ENCODE results near the gene ZKSCAN3. TPM values are rescaled to one million over a fixed set of nuclear protein-coding genes. Genes with fewer than 3 reads are reported as not detected.

Gene ZKSCAN3
- total RNA-seq, 1 experiment from 2014 or later, result 5.2 TPM

- in situ Hi-C loops (cut with HindIII; ENCODE audit: low sequenced_read_pairs), result no loop called here
- DNase-seq (ENCODE audit: low spot score), result no peak
Observed at GRCh38 chr6:28408076-28408802, 58.5 kb downstream of the ZKSCAN3 start.

- in situ Hi-C loops (cut with HindIII; ENCODE audit: low sequenced_read_pairs), result no loop called here
- no peak for DNase-seq (ENCODE audit: low spot score)
Observed at GRCh38 chr6:28410767-28411166, 61.0 kb downstream of the ZKSCAN3 start.

- in situ Hi-C loops (cut with HindIII; ENCODE audit: low sequenced_read_pairs), result no loop called here
- DNase-seq (ENCODE audit: low spot score), result peak; percentile 7
Observed at GRCh38 chr6:28413681-28414080, 63.9 kb downstream of the ZKSCAN3 start.

Other genes starting within 250 kb of the ZKSCAN3 start
- not detected in 2 replicates for gene ZSCAN16, start 225.3 kb upstream of the ZKSCAN3 start, total RNA-seq (2014; rRNA removed; shearing (Covaris generic))
- 9.0 and 11.3 TPM in 2 replicates for gene ZKSCAN8, start 208.1 kb upstream of the ZKSCAN3 start, total RNA-seq (2014; rRNA removed; shearing (Covaris generic))
- 7.3 and 10.1 TPM in 2 replicates for gene ZSCAN9, start 124.7 kb upstream of the ZKSCAN3 start, total RNA-seq (2014; rRNA removed; shearing (Covaris generic))
- gene ZKSCAN4, start 97.7 kb upstream of the ZKSCAN3 start, total RNA-seq (2014; rRNA removed; shearing (Covaris generic)), result 3.4 and 6.4 TPM in 2 replicates
- not detected in 2 replicates for gene NKAPL, start 90.7 kb upstream of the ZKSCAN3 start, total RNA-seq (2014; rRNA removed; shearing (Covaris generic))
- gene ZSCAN26, start 82.8 kb upstream of the ZKSCAN3 start, total RNA-seq (2014; rRNA removed; shearing (Covaris generic)), result 11.1 and 14.3 TPM in 2 replicates
- 8.2 and 10.8 TPM in 2 replicates for gene PGBD1, start 68.4 kb upstream of the ZKSCAN3 start, total RNA-seq (2014; rRNA removed; shearing (Covaris generic))
- gene ZSCAN31, start 13.8 kb upstream of the ZKSCAN3 start, total RNA-seq (2014; rRNA removed; shearing (Covaris generic)), result 6.8 and 10.6 TPM in 2 replicates
- 5.8 and 7.0 TPM in 2 replicates for gene ZSCAN12, start 49.8 kb downstream of the ZKSCAN3 start, total RNA-seq (2014; rRNA removed; shearing (Covaris generic))
- 0.25 and 0.81 TPM in 2 replicates for gene ZSCAN23, start 93.5 kb downstream of the ZKSCAN3 start, total RNA-seq (2014; rRNA removed; shearing (Covaris generic))
- not detected in 2 replicates for gene GPX6, start 165.8 kb downstream of the ZKSCAN3 start, total RNA-seq (2014; rRNA removed; shearing (Covaris generic))
- gene GPX5, start 175.9 kb downstream of the ZKSCAN3 start, total RNA-seq (2014; rRNA removed; shearing (Covaris generic)), result not detected in 2 replicates

Data from G401 (cell line).